Fibroblast of pulmonary artery (primary cell): ENCODE measurements around the gene BEX4.

Experiments used
- DNase-seq: peaks from one replicate; pipeline ENCODE4 v3.0.0-alpha.2; 2010; ENCODE audit warnings: low read depth
- H3K4me3 ChIP-seq: replicated peaks from 2 replicates; pipeline ENCODE4 v1.5.1; 2011; ENCODE audit warnings: low read depth, mild to moderate bottlenecking, control low read depth, low read length, moderate library complexity
- TF ChIP-seq, protein P1 (sequence below): IDR thresholded peaks from 2 replicates; pipeline ENCODE4 v1.5.1; 2011; ENCODE audit warnings: mild to moderate bottlenecking, control low read depth, low read length, inconsistent platforms; ENCODE audit errors: missing control alignments

The BEX4 gene

DNA sequence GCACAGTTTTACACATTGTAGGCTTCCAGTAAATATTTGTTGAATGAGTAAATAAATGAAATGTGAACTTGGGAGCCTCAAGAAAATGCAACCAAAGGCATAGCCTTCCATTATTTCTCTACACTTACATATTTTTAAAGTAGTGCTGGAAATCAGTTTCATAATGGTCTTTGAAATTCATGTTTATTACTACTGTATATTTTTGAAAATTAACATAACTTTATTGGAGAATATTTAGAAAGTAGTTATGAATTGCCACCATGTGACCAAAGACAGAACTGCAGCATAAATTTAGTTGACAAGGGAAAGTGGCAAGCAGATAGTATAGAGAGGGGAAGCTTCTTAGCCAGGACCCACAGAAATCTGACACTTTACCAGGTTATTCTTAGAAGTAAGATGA, 33.6 kb downstream of the BEX4 start:
- TF ChIP-seq, protein P1, sequence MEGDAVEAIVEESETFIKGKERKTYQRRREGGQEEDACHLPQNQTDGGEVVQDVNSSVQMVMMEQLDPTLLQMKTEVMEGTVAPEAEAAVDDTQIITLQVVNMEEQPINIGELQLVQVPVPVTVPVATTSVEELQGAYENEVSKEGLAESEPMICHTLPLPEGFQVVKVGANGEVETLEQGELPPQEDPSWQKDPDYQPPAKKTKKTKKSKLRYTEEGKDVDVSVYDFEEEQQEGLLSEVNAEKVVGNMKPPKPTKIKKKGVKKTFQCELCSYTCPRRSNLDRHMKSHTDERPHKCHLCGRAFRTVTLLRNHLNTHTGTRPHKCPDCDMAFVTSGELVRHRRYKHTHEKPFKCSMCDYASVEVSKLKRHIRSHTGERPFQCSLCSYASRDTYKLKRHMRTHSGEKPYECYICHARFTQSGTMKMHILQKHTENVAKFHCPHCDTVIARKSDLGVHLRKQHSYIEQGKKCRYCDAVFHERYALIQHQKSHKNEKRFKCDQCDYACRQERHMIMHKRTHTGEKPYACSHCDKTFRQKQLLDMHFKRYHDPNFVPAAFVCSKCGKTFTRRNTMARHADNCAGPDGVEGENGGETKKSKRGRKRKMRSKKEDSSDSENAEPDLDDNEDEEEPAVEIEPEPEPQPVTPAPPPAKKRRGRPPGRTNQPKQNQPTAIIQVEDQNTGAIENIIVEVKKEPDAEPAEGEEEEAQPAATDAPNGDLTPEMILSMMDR: peak; percentile 45
- H3K4me3 ChIP-seq: no peak overlapping the region
- peak; percentile 42 for DNase-seq

DNA sequence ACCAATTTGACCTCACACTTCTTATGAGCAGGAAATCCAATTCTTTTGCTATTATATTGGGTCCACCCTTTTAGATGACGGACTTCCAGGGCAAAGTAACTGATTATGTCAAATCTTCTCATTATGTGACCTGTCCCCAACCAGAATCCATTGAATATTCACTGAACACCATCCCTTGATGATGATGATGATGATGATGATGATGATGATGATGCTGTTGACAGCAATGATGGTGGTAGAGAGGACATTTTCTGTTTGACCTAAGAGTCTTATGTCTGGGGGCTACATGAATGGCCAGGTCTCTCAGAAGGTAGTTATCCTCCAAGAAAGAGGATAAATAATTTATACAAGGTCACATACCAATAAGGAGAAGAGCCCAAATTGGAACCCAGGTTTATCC, 34.9 kb downstream of the BEX4 start:
- DNase-seq: no peak
- no peak overlapping the region for H3K4me3 ChIP-seq
- TF ChIP-seq, protein P1: no peak

DNA sequence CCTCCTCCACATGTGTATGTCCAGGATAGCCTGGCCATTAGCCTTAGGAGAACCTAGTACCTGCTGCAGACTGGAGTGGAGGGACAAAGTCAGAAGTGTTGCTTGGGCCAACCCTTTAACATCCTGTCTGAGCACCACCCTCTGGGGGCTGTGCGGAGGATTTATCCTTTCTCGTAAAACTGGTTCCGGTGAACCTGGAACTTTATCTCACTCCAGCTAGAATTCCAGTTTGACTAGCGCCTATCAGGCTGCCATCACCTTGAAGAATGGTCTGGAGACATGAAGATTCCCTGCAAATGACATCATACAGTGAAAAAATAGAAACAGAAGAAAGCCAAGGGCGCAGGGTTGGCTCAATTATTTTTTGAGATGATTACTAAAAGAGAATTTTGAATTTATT, 36.1 kb downstream of the BEX4 start:
- no peak overlapping the region for H3K4me3 ChIP-seq
- DNase-seq: no peak
- TF ChIP-seq, protein P1: no peak

DNA sequence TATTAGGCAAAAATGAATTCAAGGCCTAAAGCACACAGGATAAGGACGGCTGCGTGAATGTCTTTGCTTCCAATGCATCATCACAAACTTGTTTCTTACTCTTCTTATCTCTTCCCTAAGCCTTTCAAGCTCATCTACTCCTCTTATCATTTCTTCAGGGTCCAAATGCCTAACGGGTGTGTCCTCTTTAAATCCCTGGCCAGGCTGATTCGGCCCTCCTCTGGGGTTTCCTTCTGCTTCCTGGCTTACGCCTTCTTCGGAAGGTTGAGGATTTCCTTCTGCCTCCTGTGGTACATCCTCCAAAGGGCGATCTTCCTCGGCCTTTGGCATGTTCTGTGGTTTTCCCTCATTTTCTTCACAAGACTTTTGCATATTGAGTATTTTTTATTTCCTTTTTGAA, 38.7 kb downstream of the BEX4 start:
- H3K4me3 ChIP-seq: peak overlapping the region; percentile 85
- peak; percentile 6 for DNase-seq
- TF ChIP-seq, protein P1: no peak

DNA sequence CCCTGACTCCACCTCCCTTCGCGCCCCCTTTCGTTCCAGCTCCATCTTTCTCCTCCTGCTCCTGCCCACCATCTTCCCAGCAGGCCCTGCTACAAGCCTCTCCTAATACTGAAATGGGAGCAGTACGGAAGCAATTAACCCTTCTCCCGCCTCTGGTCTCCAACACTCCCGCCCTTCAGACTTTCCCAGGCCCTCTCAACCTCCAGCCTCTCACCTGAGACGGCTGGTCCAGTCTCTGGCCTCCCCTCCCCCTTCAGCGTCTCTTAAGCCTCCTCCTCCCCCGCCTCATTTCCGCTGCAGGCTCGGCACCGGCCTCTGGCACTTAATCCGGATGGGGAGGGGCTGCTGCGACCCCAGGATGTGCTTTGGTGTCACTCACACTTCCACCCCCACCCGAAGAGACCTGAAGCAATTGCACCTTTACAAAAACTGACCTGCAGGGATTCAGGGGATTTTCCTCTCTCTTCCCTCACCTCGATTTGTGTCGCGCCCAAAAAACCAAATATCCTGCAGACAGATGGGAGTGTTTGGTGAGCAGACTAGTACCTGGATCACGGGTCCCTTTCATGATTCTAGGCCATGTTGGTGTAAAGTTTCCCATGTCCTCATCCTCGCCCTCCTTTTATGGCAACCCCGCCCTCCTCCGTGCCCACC, 39.4 kb downstream of the BEX4 start:
- peak; percentile 35 for DNase-seq
- TF ChIP-seq, protein P1: no peak
- peak overlapping the region; percentile 85 for H3K4me3 ChIP-seq

DNA sequence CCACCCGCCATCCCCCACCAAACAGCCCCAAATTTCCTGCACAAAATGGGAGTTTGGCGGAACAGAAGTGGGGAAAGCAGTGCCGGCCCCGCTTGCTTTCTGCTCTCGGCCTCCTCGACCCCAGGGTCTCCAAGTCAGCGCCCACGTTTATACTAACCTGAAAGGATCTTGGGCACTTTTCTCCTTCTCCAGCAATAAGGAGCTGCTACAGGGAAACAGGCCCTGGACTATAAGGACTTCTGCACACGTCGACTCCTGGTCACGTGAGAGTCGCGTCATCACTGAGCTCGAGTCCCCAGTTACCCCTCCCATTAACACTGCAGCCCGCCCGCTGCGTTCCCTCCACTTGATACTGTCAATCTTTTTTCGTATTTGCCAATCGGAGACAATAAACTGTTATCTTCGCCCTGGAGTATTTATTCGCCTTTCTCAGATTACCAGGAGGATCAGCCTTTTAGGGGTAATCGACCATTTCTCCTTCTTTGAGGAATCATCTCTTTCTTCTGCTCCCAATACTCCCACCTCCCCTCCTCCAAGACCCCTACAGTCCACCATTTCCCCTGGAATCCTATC, 40.1 kb downstream of the BEX4 start, which contains the start of gene TCEAL8:
Gene TCEAL8 (minus strand): TSS at position 235 of the 573 bp plus-strand sequence. CDS start 1,176 bp downstream, outside the sequence.
- peak within 1 kb of the TSS; percentile 85 for H3K4me3 ChIP-seq
- TF ChIP-seq, protein P1: no peak
- DNase-seq: peak; percentile 78

DNA sequence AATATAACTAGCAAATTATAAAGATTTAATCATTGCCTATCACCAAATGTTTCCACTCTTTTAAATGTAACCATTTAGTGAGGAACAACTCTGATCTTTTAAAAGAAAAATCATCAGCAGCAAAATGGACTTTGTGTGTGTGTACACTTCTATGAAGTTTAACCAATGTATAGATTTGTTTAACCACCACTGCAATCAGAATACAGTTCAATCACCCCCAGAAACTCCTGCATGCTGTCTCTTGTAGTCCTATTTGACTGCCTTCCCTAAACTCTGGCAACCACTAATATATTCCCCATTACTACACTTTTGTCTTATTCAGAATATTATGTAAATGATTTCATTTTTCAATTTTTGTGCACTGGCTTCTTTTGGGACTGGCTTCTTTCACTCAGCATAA, 41.7 kb downstream of the BEX4 start:
- TF ChIP-seq, protein P1: no peak
- no peak overlapping the region for H3K4me3 ChIP-seq

More for the DNA sequence above, 41.7 kb downstream of the BEX4 start:
- DNase-seq: no peak
